VCaP (cell line): Measurements from ENCODE around the gene DDI2.

ENCODE experiments used
- H3K27ac ChIP-seq: fragments of 450-650 bp; 2 replicates; pipeline ENCODE4 v1.5.1; 2017
- CTCF ChIP-seq: fragments of 450-650 bp; conservative IDR thresholded peaks from 2 replicates; pipeline ENCODE4 v1.5.1; 2017; ENCODE audit warnings: mild to moderate bottlenecking, moderate library complexity

Gene DDI2

DNA sequence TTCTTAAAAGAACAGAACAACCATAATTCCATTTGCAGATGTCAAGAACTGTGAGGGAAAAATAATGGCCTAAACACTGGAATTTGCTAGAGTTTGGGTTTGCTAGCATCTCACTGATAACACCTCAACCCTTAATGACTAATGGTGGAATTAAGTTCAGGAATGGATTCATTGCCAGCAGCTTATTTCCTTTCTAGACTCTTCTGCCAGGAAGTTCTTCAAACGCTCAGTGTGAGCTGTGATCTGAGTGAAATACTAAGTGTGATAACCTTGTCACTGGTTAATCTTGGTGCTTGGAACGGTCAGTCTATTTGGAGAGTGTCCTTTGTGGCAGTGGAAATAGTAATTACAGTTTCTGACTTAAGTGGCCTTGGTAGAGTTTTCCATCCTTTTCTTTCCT, 45.2 kb downstream of the DDI2 start:
- TF ChIP-seq CTCF, result no peak
- H3K27ac ChIP-seq, result no peak overlapping the region

DNA sequence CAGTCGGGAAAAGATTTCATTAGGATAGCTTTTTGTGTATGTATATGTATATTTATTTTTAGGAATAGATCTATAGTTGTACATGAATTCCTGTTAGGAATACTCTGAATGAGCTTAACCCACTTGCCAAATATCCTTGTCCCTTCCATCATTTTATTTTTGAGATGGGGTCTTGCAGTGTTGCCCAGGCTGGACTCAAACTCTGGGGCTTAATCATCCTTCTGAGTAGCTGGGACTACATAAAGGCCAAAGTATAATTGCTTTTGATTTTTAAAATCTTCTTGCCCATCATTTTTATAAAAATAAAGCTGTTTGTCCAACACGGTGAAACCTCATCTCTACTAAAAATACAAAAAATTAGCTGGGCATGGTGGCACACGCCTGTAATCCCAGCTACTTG, 46.7 kb downstream of the DDI2 start:
- H3K27ac ChIP-seq, result no peak overlapping the region
- TF ChIP-seq CTCF, result no peak

GRCh38 chr1:15667362-15667761, 50.1 kb downstream of the DDI2 start:
- no peak for TF ChIP-seq CTCF
- no peak overlapping the region for H3K27ac ChIP-seq

GRCh38 chr1:15668089-15668754, 51.0 kb downstream of the DDI2 start:
- no peak overlapping the region for H3K27ac ChIP-seq
- TF ChIP-seq CTCF, result no peak

DNA sequence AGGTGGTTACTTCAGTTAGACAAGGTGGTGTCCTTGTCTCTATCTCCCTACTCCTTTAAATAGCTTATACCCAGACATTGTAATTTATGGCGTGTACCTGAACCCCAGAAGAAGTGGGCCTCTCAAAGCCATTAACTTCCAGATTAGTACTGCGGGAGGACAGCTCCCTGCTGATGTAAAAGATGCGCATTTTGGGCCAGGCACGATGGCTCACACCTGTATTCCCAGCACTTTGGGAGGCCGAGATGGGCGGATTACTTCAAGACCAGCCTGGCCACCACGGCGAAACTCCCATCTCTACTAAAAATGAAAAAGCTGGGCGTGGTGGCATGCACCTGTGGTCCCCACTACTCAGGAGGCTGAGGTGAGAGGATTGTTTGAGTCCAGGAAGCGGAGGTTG, 51.8 kb downstream of the DDI2 start:
- TF ChIP-seq CTCF, result no peak
- H3K27ac ChIP-seq, result no peak overlapping the region

GRCh38 chr1:15669864-15670263, 52.6 kb downstream of the DDI2 start:
- no peak overlapping the region for H3K27ac ChIP-seq
- TF ChIP-seq CTCF, result no peak

- TF ChIP-seq CTCF, result no peak
Observed at GRCh38 chr1:15671430-15671829, 54.2 kb downstream of the DDI2 start.

More at GRCh38 chr1:15671430-15671829, 54.2 kb downstream of the DDI2 start:
- no peak overlapping the region for H3K27ac ChIP-seq
